ENCODE results near the gene SALL4. TPM values are rescaled to one million over a fixed set of nuclear protein-coding genes. Genes with fewer than 3 reads are reported as not detected.

SALL4 gene
- not detected in 2 replicates for polyA plus RNA-seq

GRCh38 chr20:51802170-51802751 is at the start of gene SALL4:
Gene SALL4, minus strand, starts transcription at chr20:51802521. Its CDS starts 113 bp downstream, at chr20:51802408.

GRCh38 chr20:51767867-51768758 is 34.2 kb downstream of the SALL4 start, which contains the start of gene ATP9A:
Gene ATP9A, minus strand, starts transcription at chr20:51768390. Its CDS starts 21 bp downstream, at chr20:51768369.

Other genes starting within 250 kb of the SALL4 start
- 7.5 and 15.6 TPM in 2 replicates for gene ATP9A, start 34.1 kb downstream of the SALL4 start, polyA plus RNA-seq